Uterus (tissue), 4 donors: ENCODE measurements around the gene TRIM28. TPM values are rescaled to one million over a fixed set of nuclear protein-coding genes. Genes with fewer than 3 reads are reported as not detected.

Experiments
- DNase-seq, 2 donors: peaks; one replicate each; pipeline ENCODE4 v3.0.0-alpha.2; 2019 to 2020
- H3K27ac ChIP-seq, 2 donors: fragments of 200-600 bp; sonication (generic); 1 replicate in 1 of 2; 2 replicates in 1 of 2; pipeline ENCODE4 v1.5.1; 2016 to 2018
- H3K27me3 ChIP-seq, 2 donors: fragments of 200-600 bp; sonication (generic); one replicate each; pipeline ENCODE4 v1.5.1; 2018 to 2019; ENCODE audit warnings: control low read depth in 1 of 2
- H3K36me3 ChIP-seq, 2 donors: fragments of 200-600 bp; sonication (generic); one replicate each; pipeline ENCODE4 v1.5.1; 2019; ENCODE audit warnings: control low read depth in 1 of 2
- H3K4me1 ChIP-seq, 2 donors: fragments of 200-600 bp; sonication (generic); one replicate each; pipeline ENCODE4 v1.5.1; 2018 to 2019; ENCODE audit warnings: control low read depth in 1 of 2
- H3K4me3 ChIP-seq, 2 donors: fragments of 200-600 bp; sonication (generic); 1 replicate in 1 of 2; 2 replicates in 1 of 2; pipeline ENCODE4 v1.5.1; 2018 to 2019; ENCODE audit warnings: mild to moderate bottlenecking in 1 of 2
- H3K9me3 ChIP-seq, 2 donors: fragments of 200-600 bp; sonication (generic); one replicate each; pipeline ENCODE4 v1.5.1; 2019; ENCODE audit warnings: control low read depth in 1 of 2
- CTCF ChIP-seq, 4 experiments: fragments of 200-600 bp in 2 of 4; fragments of 450-650 bp in 2 of 4; sonication (generic) in 2 of 4; IDR thresholded peaks; one replicate each; pipeline ENCODE4 v1.5.1; 2016 to 2019; ENCODE audit warnings: antibody characterized with exemption in 4 of 4, mild to moderate bottlenecking in 2 of 4, moderate library complexity in 1 of 4
- POLR2A ChIP-seq, 2 donors: fragments of 450-650 bp; IDR thresholded peaks; one replicate each; pipeline ENCODE4 v1.6.1; 2016; ENCODE audit warnings: antibody characterized with exemption in 2 of 2, mild to moderate bottlenecking in 1 of 2, moderate library complexity in 1 of 2
- intact Hi-C: fragments of 100-400 bp; cut with DNase I; formaldehyde crosslinking; loops from one replicate; pipeline ENCODE4 v1.15.1; 2023; ENCODE audit warnings: low total_unique reads
- total RNA-seq, 4 donors: library from RNA; depleted of rRNA in 3 of 4; stranded (reverse); fragments of >200 nt in 3 of 4; gene quantifications; one replicate each; pipeline versions ENCODE4 v1.1.0 to v1.2.4, GENCODE V29; 2014 to 2023
- donor health status: DM: yes; HTN: yes; CAD: no.

TRIM28 gene
- total RNA-seq, 4 donors from 2014 or later = 192 to 322 (median 280) TPM

GRCh38 chr19:58516964-58517833, 26.7 kb upstream of the TRIM28 start:
- no peak for DNase-seq
- intact Hi-C loops = no loop called here
- Histone ChIP-seq H3K36me3 (no peaks in the 10 kb centered on the region), H3K4me1 (peaks cover 0 to 12% of the 10 kb centered on the region in 2 donors), H3K27ac (no peak overlapping the region), H3K4me3 (no peak overlapping the region), H3K27me3 (no peaks in the 10 kb centered on the region), H3K9me3 (no peaks in the 10 kb centered on the region)
- TF ChIP-seq CTCF (IDR thresholded peaks at IDR 0.05) (no peak), POLR2A (IDR thresholded peaks at IDR 0.05) (no peak)

- no peak for DNase-seq
- Histone ChIP-seq H3K36me3 (no peaks in the 10 kb centered on the region), H3K9me3 (no peaks in the 10 kb centered on the region), H3K27me3 (no peaks in the 10 kb centered on the region), H3K4me3 (peak overlapping the region; percentile 88 to 89), H3K4me1 (peaks cover 0 to 12% of the 10 kb centered on the region in 2 donors), H3K27ac (peak overlapping the region; percentile 89 to 96)
- TF ChIP-seq CTCF (IDR thresholded peaks at IDR 0.05) (no peak), POLR2A (IDR thresholded peaks at IDR 0.05) (no peak)
- intact Hi-C loops = no loop called here
Measured at GRCh38 chr19:58518256-58519086, 25.4 kb upstream of the TRIM28 start.

GRCh38 chr19:58519087-58519354, 24.8 kb upstream of the TRIM28 start:
- peak overlapping the region; percentile 89 to 96 for H3K27ac ChIP-seq
- no peaks in the 10 kb centered on the region for H3K36me3 ChIP-seq
- intact Hi-C loops = no loop called here
- TF ChIP-seq POLR2A (IDR thresholded peaks at IDR 0.05) = no peak
- peak; percentile 29 to 70 (median 66) for TF ChIP-seq CTCF (IDR thresholded peaks at IDR 0.05)
- H3K4me1 ChIP-seq = peaks cover 0 to 12% of the 10 kb centered on the region in 2 donors
- H3K9me3 ChIP-seq = no peaks in the 10 kb centered on the region
- peak overlapping the region; percentile 88 to 89 for H3K4me3 ChIP-seq
- no peaks in the 10 kb centered on the region for H3K27me3 ChIP-seq
- peak; percentile 49 to 66 for DNase-seq

- Histone ChIP-seq H3K36me3 (no peaks in the 10 kb centered on the region), H3K27ac (peak within 1 kb of the TSS; percentile 89 to 96), H3K4me1 (peaks cover 0 to 12% of the 10 kb centered on the region in 2 donors), H3K9me3 (no peaks in the 10 kb centered on the region), H3K27me3 (no peaks in the 10 kb centered on the region), H3K4me3 (peak within 1 kb of the TSS; percentile 88 to 89)
- peak; percentile 93 to 94 for DNase-seq
- intact Hi-C loops = no loop called here
- TF ChIP-seq CTCF (IDR thresholded peaks at IDR 0.05) = peak; percentile 57 to 90 (median 75)
- TF ChIP-seq POLR2A (IDR thresholded peaks at IDR 0.05) = peak; percentile 25 to 67
Measured at GRCh38 chr19:58519355-58520256, 24.3 kb upstream of the TRIM28 start, which contains the start of gene ZBTB45. TSS of gene ZBTB45 (minus strand) at chr19:58519810. CDS start at chr19:58517673, 2,137 bp downstream.
